Stimulated activated CD8-positive, alpha-beta memory T cell treated with anti-CD3 and anti-CD28 coated beads, Interleukin-7, amount 100 ng/mL, for 24 hours (primary cell): ENCODE data around the gene ATE1.
"Not testable (repeated sequence)": the region's sequence is repeated elsewhere in the genome, so short reads cannot be mapped to it uniquely, and the experiment has no call there.

ENCODE experiments used
- DNase-seq: peaks from one replicate; pipeline ENCODE4 v3.0.0-alpha.2; 2020; ENCODE audit warnings: low read depth

ATE1 gene

DNA sequence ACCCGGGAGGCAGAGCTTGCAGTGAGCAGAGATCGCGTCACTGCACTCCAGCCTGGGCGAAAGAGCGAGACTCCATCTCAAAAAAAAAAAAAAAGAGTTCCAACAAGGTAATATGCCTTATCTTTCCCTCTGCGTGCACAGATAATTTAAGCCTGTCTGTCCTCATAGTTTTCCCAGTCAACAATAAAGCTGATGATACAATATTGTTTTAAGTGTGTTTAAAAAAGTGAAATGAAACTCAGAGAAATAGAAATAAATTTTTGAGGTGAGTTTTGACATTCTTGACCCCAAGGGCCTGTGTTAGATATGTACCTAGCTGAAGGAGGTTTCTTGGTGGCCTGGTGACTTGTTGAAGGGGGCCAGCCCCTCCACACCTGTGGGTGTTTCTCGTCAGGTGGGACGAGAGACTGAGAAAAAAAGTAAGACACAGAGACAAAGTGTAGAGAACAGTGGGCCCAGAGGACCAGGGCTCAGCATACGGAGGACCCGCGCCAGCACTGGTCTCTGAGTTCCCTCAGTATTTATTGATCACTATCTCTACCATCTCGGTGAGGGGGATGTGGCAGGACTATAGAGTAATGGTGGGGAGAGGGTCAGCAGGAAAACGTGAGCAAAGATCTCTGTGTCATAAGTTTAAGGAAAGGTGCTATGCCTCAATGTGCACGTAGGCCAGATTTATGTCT lies 1.9 kb upstream of the ATE1 start:
- not testable (repeated sequence) for DNase-seq

DNA sequence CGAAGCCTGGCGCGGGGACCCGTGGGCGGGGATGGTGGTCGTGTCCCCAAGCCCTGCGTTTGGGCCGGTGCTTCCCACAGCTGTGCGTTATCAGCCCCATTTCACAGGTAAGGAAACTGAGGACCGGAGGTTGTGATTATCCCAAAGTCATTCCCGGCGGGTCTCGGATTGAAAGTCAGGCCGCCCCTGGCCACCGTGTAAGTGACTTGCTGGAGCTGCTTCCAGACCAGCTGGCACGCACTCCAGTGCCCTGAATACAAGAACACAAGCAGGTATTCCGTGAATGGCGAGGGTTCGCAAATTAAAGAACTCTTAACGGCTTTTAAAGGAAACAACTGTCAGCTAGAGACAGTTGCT lies 675 bp upstream of the ATE1 start:
- DNase-seq = no peak

DNA sequence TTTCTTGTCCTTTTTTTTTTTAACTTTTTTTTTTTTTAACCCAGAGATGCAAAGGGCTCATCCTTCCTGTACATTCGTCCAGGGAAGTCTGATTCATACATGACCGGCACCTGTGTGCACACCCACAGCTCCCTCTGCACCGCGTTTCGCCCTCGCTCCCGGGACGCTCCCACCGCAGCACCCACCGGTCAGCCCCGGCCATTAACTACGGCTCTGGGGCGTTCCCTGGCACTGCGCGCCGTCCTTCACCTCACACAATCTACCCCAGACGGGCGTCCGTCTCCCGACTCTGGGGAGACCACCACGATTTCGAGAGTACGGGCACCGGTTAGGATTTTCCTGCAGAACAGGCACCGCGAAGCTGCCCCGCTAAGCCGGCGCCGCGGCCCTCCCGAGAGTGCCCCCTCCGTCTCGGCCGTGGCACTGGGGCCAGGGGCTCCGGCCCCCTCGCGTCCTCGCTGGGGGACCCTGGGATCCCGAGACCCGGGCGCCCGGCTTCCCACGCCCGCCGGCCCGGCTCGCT lies 452 bp downstream of the ATE1 start:
- peak; percentile 1 for DNase-seq

DNA sequence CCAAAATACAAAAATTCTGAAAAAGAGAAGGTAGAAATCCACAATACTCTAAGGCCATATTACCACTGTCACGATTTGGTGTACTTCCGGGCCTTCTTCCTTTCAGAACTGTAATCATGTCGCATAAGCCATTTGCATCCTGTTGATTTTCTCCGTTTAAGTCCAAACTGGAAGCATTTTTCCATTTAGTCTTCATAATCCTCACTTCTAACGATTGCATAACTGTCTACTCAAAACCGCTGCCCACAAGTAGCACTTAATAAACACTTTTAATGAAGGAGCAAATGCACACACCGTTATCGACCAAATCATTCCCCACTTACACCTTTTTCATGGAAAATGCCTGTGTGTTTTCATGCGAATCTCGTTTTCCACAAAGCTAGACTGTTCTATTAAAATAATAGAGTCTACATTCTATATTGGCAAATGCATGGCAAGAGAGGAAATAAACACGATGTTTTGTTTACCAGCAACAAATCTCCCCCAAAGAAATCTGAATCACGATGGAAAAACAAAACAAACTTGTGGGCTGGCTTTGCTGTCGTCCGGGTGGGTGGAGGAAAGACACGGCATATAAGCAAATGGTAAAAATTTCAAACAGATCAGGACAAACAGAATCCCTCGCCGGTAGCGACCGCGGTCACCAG lies 1.0 kb downstream of the ATE1 start:
- DNase-seq = no peak

DNA sequence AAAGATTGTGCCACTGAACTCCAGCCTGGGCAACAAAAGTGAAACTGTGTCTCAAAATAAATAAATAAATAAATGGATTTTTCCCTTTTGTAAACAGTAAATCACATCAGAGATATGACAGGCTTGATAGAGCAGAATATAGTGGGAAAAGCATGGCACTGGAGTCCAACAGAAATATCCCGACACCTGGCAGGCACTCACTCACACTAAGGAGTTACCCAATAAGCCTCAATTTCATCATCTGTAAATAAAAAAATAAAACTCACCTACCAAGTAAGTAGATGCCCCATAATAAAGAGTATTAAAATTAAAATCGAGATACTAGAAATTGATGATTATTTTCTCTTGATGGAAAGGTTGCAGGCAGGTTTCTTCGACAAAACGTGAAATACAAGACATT lies 1.7 kb downstream of the ATE1 start:
- DNase-seq = no peak

DNA sequence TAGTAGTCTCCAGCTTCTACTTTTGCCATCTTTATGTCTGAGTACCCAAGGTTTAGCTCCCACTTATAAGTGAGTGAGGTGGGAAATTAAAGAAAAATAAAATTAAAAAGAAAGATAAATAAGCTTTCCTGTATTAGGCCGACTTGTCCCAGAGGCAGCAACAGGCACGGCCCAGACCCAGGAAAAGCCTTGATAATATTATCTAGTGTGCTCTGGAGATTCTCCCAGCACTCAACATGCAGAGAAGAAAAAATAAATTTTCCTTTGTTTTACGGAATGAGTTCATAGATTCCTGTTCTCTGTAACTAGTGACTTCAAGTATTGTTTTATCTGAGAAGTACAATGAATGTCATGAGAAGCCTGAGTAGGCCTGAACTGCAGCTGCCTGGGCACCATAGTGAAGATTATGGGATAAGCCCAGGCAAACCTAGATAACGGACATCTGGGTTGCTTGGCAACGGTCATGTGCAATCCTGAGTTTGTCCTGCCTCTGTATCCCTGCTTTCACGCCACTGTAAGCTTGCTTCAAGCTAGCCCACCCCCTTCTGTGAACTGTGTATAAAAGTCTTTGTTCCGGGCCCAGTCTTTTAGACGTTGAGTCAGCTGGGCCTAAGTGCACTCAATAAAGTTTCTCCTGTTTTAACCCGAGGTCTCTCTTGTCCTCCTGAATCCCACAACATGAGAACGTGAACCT lies 6.4 kb downstream of the ATE1 start:
- DNase-seq = no peak

DNA sequence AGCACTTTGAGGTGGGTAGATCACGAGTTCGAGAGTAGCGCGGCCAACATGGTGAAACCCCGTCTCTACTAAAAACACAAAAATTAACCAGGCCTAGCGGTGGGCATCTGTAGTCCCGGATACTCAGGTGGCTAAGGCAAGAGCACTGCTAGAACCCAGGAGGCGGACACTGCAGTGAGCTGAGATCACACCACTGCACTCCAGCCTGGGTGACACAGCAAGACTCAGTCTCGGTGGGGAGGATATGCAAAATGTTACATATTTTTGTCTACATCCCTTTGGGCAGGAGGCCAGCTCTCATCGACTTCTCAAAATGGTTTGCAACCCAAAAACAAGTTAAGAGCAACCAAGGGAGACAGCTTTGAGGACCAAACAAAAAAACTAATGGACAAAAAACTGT lies 8.2 kb downstream of the ATE1 start:
- no peak for DNase-seq

DNA sequence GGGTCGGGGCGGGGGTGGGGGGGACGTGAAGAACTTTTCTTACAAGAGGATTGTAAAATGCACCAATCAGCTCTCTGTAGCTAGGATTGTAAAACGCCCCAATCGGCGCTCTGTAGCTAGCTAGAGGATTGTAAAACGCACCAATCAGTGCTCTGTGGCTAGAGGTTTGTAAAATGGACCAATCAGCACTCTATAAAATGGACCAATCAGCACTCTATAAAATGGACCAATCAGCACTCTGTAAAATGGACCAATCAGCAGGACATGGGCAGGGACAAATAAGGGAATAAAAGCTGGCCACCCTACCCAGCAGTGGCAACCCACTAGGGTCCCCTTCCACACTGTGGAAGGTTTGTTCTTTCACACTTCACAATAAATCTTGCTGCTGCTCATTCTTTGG lies 9.0 kb downstream of the ATE1 start:
- DNase-seq = not testable (repeated sequence)

DNA sequence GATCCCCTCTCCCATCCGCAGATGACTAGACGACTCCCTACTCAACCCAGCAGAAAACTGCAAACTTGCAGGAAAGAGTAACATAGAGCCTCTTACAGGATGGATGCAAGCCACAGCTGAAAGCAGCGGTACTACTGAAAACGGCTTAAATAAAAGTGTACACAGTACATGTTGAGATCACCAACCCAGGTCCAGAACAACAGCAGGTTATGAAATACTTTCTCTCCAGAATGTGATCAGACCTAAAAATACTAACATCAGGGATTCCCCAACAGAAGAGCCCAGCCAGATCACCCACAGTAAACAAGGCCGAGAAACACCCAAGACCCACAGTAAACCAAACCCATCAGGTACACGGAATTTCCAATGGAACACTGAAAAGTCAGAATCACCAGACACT lies 13.2 kb downstream of the ATE1 start:
- no peak for DNase-seq

DNA sequence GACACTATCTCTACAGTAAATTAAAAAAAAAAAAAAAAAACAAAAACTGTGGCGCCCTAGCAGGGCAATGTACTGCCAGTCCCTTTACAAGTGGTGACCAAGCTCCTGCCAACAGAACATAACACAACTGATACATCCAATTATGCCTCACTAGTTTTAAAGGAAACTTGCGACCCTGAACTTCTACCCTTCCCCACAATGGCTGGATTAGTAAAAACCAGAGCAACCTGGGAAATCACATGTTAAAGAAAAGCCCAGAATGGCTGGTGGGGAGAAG lies 16.5 kb downstream of the ATE1 start:
- no peak for DNase-seq

DNA sequence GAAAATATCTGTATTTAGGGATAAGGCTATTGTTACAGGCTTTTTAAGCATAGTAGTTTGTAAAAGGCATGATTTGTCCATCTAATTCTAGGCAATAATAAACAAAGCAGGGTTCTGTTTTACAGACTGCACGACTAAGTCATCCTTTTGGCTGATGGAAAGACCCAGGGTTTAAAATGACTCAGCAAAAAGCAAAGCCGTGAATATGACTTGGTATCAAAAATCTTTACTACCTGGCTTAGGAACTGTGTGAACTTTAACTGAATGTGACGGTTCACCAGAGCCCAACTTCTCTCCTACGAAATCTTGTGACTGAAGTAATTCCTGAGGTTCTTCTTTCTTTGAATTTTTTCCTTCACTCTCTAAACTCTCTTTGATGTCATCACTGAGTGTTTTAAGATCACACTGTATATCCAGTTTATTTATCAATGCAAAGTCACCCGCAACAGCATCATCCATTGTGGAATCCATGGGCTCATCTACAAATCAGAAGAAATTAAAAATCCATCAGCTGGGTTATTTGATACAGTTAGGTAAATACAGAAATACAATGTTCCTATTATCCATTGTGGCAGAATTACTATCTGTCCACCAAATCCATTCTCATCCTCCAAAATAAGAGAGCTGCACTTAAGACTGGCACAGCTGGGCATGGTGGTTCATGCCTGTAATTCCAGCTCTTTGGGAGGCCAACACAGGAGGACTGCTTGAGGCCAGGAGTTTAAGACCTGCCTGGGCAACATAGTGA lies 17.0 kb downstream of the ATE1 start:
- no peak for DNase-seq

DNA sequence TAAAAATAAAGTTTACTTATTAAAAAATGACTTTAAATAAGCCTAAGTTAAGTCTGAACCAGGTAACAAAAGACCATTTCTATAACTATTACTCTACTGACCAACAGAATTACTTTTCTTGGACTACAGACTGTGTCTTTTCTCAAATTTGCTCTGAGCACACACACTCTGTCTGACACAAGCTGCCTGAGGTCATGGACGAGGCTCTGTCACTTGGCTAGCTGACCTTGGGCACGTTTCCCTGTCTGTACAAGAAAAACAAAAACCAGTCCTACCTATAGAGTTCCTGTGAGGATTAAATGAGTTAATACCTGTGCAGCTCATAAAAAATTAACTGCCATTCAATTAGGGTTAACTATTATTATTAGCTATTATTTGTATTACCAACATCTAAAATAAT lies 22.9 kb downstream of the ATE1 start:
- DNase-seq = no peak

DNA sequence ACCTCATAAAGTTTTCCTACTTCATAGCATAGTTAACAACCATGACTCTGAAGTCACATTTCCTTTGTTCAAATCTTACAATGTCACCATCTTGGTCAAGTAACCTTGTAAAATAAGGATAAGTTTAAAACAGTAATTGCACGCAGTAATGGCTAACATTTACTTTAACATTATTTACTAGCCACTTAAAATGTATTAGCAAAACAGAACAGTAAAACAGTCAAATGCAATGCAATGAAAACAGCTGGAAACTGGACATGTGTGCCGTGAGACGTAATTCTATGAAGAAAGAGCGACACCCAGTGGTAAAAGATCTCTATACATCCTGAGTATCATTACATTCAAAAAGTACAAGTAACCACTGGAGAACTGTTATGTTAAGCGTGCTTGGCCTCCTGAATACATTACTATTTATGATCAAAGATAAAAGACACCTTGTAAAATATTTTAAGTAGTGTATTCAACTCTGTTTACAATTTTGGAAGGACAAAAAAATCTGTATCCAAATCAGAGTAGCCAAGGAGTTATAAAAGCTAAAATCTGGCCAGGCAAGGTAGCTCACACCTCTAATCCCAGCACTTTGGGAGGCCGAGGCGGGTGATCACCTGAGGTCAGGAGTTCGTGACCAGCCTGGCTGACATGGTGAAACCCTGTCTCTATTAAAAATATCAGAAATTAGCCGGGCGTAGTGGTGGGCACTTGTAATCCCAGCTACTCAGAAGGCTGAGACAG lies 27.2 kb downstream of the ATE1 start:
- DNase-seq = no peak

DNA sequence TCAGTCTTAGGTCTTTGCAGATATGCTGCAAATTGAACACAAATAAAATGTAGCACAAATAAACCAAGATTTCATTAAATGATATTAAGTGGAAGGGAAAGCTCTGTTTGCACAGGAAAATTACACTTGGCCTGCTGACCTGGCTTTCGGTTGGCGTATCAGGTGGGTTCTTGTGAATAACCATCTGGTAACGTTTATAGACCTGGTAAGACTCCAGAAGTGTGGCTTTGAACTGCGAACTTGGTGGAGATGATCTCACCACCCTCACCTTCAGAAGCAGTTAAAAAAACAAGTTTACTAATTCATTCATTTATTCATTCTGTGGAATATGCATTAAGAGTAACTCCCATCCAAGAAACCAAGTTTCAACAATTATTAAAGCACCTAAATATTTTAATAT lies 28.1 kb downstream of the ATE1 start:
- DNase-seq = no peak

DNA sequence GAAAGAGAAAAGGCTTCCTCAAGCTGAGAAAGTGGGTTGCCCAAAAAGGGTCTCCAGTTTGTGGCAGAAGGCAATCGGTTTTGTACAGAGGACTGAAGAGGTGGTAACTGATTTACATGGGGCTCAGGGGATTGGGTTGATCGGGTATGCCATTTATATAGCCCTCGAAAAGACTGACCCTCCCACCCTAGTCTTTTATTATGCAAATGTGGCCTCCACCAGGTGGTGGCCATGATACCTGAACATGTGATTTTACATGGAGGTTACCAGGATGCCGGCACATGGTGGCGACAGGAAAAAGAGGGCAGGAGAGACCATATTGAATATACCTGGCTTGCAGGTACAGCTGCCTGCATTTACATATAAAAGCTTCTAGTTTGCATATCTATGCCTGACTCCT lies 36.7 kb downstream of the ATE1 start:
- no peak for DNase-seq

DNA sequence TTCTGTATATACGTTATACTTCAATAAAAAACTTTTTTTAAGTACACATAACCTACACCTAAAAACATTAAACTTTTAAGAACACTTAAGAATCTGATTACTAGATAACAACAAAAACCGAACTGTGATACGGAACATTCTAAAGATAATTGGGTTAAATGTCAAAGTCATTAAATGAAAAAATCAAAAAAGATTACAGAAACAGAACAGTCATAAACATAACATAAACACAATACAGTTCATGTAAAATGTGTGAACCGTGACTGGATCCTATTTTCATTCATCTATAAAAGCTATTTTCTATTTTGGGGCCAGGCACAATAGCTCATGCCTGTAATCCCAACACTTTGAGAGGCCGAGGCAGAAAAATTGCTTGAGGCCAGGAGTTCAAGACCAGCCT lies 38.6 kb downstream of the ATE1 start:
- no peak for DNase-seq

DNA sequence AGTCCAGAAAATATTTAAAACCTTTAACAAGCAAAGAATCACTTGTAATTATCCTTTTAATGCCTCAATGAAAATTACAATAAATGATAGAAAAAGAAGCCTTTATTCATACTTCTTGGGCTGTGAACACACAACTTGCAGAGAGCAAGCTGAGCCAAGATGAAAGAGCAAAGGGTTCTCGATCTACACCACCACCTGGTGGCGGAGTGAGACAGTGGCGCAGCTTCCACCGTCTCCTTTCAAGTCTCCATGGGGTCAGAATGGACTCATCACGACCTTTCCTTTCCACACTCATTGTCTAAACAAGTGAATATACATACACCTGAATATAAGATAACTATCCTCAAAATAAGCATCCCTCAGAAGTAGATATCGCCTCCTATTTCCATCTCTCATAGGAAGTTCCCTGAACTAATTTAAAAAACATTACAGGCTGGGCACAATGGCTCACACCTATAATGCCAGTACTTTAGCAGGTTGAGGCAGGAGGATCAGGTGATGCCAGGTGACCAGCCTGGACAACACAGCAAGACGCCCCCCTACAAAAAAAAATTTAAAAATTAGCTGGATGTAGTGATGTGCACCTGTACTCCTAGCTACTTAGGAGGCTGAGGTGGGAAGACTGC lies 40.7 kb downstream of the ATE1 start:
- peak; percentile 3 for DNase-seq

DNA sequence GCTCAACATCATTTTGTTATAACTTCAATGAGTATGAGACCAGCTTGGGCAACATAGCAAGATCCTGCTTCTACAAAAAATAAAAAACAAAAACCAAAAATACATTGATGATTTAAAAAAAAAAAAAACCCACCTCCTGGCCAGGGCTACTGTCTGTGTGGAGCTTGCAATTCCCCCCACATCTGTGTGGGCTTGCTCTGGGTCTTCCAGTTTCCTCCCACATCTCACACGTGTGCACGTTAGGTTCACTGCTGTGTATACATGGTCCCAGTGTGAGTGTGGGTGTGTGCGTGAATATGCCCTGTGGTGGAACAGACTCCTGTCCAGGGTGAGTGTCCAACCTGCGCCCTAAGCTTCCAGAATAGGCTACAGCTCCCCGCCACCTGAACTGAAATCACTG lies 41.6 kb downstream of the ATE1 start:
- DNase-seq = no peak

DNA sequence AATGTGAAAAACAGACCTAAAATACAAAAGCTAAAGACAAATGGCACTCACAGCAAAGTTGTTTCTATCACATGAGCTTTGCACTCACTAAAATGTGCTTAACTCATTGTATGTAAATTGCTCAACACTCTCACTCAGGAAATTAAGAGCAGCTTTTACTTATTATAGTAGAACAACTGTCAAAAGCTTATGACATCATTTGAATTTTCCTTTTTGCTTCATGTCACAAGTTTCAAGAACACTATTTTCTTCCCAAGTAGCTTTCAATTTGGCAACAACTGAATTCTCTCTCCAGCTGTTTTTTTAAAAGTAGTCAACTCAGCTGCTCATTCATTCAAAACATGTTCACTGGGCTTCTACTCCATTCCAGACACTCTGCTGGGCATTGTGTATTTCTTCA lies 46.9 kb downstream of the ATE1 start:
- no peak for DNase-seq

DNA sequence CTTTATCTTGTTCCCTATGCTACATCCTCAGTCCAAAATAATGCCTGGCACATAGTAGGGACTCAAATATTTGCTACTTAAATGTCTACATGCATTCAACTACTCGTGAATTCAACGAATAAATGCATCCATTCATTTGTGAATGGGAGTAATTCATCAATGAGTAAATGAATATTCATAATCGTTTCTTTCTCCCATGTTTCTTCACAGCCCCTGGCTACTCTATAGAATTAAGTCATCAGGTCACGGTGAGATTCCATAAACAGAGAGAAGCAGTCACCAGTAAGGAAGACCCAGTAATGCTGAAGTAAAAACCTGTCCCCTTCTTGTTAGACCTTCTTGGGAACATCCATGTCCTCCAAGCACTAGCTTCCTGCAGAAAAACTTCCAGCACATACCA lies 48.4 kb downstream of the ATE1 start:
- no peak for DNase-seq

DNA sequence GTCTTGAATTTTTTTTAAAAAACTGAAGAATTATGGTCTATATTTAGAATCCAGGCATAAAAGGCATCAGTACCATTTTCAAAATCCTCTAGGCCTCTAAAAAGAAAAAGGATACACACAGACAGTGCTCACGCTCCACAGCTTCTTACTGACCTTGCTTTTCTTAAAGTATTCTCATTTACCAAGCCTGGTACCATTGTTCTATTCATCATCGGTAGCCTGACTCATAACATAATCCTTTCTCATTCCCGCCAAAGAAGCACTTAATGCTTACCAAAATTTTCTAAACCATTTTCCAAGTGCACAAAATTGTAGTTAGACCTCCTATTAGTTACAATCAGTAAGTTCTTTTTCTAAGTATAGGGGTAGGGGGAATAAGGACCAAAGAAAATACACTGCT lies 54.6 kb downstream of the ATE1 start:
- DNase-seq = no peak

DNA sequence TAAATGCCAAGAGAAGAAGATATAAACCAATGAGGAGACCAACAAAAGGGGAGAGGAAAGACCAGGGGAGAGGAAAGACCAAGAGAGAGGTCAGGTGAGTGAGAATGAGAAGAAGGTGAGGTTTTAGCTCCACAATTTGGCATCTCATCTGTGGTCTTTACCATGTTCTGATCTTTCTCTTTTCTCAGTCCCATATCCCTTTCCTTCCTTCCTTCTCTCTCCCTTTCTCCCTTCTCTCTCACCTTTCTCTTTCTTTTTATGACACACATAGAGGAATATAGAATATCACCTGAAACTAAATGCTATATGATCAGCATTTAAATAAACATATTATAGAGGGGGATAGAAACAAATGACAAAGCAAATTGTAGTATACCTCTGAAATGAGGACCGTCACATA lies 57.4 kb downstream of the ATE1 start:
- no peak for DNase-seq
